Parathyroid adenoma (tissue), 2 donors: ENCODE results near the gene PALD1.

Experiments
- H2AFZ ChIP-seq: fragments of 300-600 bp; sonication (generic); one replicate; pipeline ENCODE4 v1.7.0; 2017; ENCODE audit warnings: antibody characterized with exemption, mild to moderate bottlenecking
- H3K27ac ChIP-seq: fragments of 300-600 bp; sonication (generic); one replicate; pipeline ENCODE4 v1.7.0; 2017
- H3K27me3 ChIP-seq: fragments of 300-600 bp; sonication (generic); one replicate; pipeline ENCODE4 v1.7.0; 2017; ENCODE audit warnings: low read length; ENCODE audit not compliant: control insufficient read depth, insufficient read depth
- H3K36me3 ChIP-seq: fragments of 300-600 bp; sonication (generic); one replicate; pipeline ENCODE4 v1.7.0; 2017; ENCODE audit warnings: low read length; ENCODE audit not compliant: control insufficient read depth, insufficient read depth
- H3K4me1 ChIP-seq: fragments of 300-600 bp; sonication (generic); one replicate; pipeline ENCODE4 v1.7.0; 2017; ENCODE audit warnings: control low read depth
- H3K4me2 ChIP-seq: fragments of 300-600 bp; sonication (generic); one replicate; pipeline ENCODE4 v1.7.0; 2017; ENCODE audit warnings: low read length
- H3K4me3 ChIP-seq: fragments of 300-600 bp; sonication (generic); one replicate; pipeline ENCODE4 v1.7.0; 2017; ENCODE audit warnings: low read depth, low read length
- H3K79me2 ChIP-seq: fragments of 300-600 bp; sonication (generic); one replicate; pipeline ENCODE4 v1.7.0; 2017; ENCODE audit warnings: control low read depth
- H3K9ac ChIP-seq: fragments of 300-600 bp; sonication (generic); one replicate; pipeline ENCODE4 v1.7.0; 2017; ENCODE audit warnings: mild to moderate bottlenecking
- H3K9me3 ChIP-seq: fragments of 300-600 bp; sonication (generic); one replicate; pipeline ENCODE4 v1.7.0; 2017; ENCODE audit warnings: low read length; ENCODE audit not compliant: control insufficient read depth
- TF ChIP-seq, protein P1 (sequence below): fragments of 300-600 bp; sonication (generic); IDR thresholded peaks from one replicate; pipeline ENCODE4 v1.7.0; 2017; ENCODE audit warnings: antibody characterized with exemption, mild to moderate bottlenecking
- donor health status: primary hyperparathyroidism.

The PALD1 gene

DNA sequence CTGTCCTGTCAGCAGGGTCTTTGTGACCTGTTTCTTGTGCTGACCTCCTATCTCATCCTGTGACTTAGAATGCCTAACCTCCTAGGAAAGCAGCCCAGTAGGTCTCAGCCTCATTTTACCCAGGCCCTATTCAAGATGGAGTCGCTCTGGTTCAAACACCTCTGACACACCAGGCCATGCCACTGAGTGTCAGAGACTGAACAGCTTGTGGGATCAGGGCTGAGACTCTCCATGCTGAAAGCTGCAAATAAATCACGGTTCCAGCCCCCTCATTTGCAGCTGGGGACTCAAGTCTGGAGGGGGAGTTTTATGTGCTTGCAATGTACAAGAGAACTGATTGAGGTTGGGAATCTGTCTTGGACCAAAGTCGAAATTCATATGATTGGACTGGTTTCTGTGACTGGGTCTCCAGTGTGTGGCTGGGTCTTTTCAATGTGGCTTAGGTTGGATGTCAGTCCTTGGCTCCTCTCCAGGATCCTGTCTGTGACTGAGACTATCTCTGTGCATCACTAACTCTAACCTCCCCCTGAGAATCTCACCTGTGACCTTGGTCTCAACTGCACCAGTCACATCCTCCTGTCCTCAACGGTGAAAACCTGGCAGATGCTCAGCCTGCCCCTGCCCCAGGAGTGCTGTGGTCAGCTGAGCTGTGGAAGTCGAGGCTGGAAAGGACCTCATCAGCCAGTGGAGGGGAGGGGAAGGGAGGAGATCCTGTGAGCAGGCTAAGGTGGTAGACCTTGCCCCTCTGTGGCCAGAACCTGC lies 112.3 kb downstream of the PALD1 start:
- Histone ChIP-seq H3K27me3 (no peaks in the 10 kb centered on the region), H3K4me1 (no peaks in the 10 kb centered on the region), H3K9me3 (no peaks in the 10 kb centered on the region), H3K4me3 (no peak overlapping the region), H2AFZ (no peak overlapping the region), H3K36me3 (no peaks in the 10 kb centered on the region), H3K9ac (no peak overlapping the region), H3K4me2 (no peak overlapping the region), H3K79me2 (no peaks in the 10 kb centered on the region), H3K27ac (no peak overlapping the region)
- TF ChIP-seq, protein P1, sequence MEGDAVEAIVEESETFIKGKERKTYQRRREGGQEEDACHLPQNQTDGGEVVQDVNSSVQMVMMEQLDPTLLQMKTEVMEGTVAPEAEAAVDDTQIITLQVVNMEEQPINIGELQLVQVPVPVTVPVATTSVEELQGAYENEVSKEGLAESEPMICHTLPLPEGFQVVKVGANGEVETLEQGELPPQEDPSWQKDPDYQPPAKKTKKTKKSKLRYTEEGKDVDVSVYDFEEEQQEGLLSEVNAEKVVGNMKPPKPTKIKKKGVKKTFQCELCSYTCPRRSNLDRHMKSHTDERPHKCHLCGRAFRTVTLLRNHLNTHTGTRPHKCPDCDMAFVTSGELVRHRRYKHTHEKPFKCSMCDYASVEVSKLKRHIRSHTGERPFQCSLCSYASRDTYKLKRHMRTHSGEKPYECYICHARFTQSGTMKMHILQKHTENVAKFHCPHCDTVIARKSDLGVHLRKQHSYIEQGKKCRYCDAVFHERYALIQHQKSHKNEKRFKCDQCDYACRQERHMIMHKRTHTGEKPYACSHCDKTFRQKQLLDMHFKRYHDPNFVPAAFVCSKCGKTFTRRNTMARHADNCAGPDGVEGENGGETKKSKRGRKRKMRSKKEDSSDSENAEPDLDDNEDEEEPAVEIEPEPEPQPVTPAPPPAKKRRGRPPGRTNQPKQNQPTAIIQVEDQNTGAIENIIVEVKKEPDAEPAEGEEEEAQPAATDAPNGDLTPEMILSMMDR: no peak

DNA sequence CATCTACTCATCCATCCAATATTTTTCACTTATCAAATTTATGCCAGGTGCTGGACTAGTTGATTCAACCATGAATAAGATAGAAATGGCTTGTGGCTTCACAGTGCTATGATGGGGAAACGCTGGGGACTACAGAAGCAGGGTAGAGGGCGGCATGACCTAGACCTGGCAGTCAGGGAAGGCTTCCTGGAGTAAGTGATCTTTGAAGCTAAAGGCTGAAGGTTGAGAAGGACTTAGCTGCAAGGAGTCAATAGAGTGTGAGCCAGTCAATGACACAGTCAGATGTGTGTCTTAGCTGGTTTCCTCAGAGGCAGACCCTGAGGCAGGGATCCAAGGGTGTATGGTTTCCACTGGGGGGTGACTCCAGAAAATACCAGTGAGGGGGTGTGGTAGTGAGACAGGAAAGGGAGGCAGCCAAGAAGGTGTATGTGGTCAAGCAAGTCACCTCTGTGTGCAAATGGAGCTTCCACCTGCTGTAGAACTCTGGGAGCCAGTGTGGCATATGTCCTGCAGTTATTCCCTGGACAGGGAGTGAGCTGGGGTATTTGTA lies 113.7 kb downstream of the PALD1 start:
- H3K4me1 ChIP-seq: no peaks in the 10 kb centered on the region
- no peak overlapping the region for H3K9ac ChIP-seq
- no peaks in the 10 kb centered on the region for H3K27me3 ChIP-seq
- H2AFZ ChIP-seq: no peak overlapping the region
- no peak overlapping the region for H3K4me2 ChIP-seq
- TF ChIP-seq, protein P1: no peak
- H3K79me2 ChIP-seq: no peaks in the 10 kb centered on the region
- no peaks in the 10 kb centered on the region for H3K9me3 ChIP-seq
- no peak overlapping the region for H3K4me3 ChIP-seq
- no peaks in the 10 kb centered on the region for H3K36me3 ChIP-seq
- no peak overlapping the region for H3K27ac ChIP-seq

DNA sequence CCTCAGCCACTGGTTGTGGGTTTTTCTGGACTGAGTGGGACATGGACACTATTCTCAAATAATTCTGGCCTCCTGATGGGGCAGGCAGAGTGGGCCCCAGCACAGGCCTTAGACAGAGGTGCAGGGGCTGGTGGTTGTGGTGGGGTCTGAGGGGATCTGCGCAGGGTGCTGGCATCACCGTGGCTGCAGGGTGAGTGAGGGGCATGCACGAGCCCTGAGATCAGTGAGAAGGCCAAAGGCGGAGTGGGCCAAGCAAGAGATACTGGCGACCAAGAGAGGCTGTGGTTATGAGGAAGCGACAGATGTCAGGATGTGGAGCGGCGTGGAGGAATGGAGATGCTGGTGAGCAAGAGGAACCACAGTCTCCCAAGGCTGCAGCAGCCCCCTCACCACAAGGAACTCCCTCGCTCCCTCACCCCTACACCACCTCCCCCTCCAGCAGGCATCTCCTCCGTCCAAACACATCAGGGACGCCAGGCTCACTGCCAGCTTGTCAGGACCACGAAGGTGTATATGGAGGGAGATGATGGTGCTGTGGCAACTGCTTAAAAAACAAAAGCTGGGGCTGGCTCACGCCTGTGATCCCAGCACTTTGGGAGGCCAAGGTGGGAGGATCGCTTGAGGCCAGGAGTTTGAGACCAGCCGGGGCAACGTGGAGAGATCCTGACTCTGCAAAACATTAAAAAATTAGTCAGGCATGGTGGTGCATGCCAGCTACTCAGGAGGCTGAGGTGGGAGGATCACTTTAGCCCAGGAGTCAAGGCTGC lies 114.4 kb downstream of the PALD1 start:
- H3K27me3 ChIP-seq: no peaks in the 10 kb centered on the region
- H3K36me3 ChIP-seq: no peaks in the 10 kb centered on the region
- H3K4me1 ChIP-seq: no peaks in the 10 kb centered on the region
- no peaks in the 10 kb centered on the region for H3K79me2 ChIP-seq
- no peak overlapping the region for H2AFZ ChIP-seq
- no peak overlapping the region for H3K4me2 ChIP-seq
- TF ChIP-seq, protein P1: no peak
- no peak overlapping the region for H3K9ac ChIP-seq
- no peak overlapping the region for H3K27ac ChIP-seq
- H3K9me3 ChIP-seq: no peaks in the 10 kb centered on the region
- no peak overlapping the region for H3K4me3 ChIP-seq

DNA sequence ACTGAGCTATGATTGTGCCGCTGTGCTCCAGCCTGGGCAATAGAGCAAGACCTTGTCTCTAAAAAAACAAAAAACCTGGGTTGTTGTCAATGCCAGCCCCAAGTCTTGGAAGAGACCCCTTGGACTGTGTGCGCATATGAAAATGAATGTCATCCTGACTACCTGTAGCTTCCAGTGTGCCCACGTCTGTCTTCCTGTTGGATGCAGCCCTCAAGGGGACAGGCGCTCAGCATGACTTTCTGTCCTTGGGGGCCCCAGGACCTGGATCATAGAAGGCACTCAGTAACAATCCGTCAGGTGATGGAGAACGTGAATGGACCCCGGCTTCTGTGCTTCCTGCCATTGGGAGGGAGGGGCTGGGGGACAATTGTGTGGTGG lies 114.9 kb downstream of the PALD1 start:
- Histone ChIP-seq H3K9me3 (no peaks in the 10 kb centered on the region), H3K27ac (no peak overlapping the region), H3K4me1 (no peaks in the 10 kb centered on the region), H3K9ac (no peak overlapping the region), H3K4me3 (no peak overlapping the region), H2AFZ (no peak overlapping the region), H3K4me2 (no peak overlapping the region), H3K79me2 (no peaks in the 10 kb centered on the region), H3K27me3 (no peaks in the 10 kb centered on the region), H3K36me3 (no peaks in the 10 kb centered on the region)
- TF ChIP-seq, protein P1: no peak
